H1 (cell line): Measurements from ENCODE around the gene CCDC169. TPM values are rescaled to one million over a fixed set of nuclear protein-coding genes. Genes with fewer than 3 reads are reported as not detected.

Experiments
- CBX8 ChIP-seq: fragments of 300-800, 300-1000 bp; sonication (generic); IDR thresholded peaks from 2 replicates; pipeline ENCODE4 v1.7.1; 2016; ENCODE audit warnings: low read depth, low read length, borderline replicate concordance
- CTCF ChIP-seq, 3 experiments: IDR thresholded peaks; 1 replicate in 2 of 3; 2 replicates in 1 of 3; pipeline versions ENCODE4 v1.5.1 to v1.6.1; 2011; ENCODE audit warnings: low read length in 3 of 3, mild to moderate bottlenecking in 3 of 3, inconsistent platforms in 2 of 3, low read depth in 1 of 3, moderate library complexity in 1 of 3; ENCODE audit not compliant: insufficient read depth in 1 of 3; ENCODE audit errors: control extremely low read depth in 1 of 3
- POLR2A ChIP-seq, 2 experiments: IDR thresholded peaks; 1 replicate in 1 of 2; 2 replicates in 1 of 2; pipeline ENCODE4 v1.6.1; 2011; ENCODE audit warnings: low read depth in 2 of 2, low read length in 2 of 2, mild to moderate bottlenecking in 2 of 2; ENCODE audit errors: control extremely low read depth in 1 of 2
- TAF7 ChIP-seq: optimal IDR thresholded peaks from 2 replicates; pipeline ENCODE3; 2011; ENCODE audit warnings: low read depth, mild to moderate bottlenecking, inconsistent platforms, low read length, moderate library complexity, borderline replicate concordance
- polyA plus RNA-seq, 7 experiments: library from polyadenylated mRNA; depleted of rRNA in 3 of 7; stranded (reverse) in 5 of 7; unstranded in 2 of 7; fragments of >200 nt in 5 of 7; fragments of 200-250 nt in 2 of 7; gene quantifications; 1 replicate in 5 of 7; 2 replicates in 1 of 7; 4 replicates in 1 of 7; pipeline versions ENCODE4 v1.2.1 to v1.2.3, GENCODE V29; 2011 to 2013; ENCODE audit warnings: missing spikeins in 2 of 7, mixed read lengths in 2 of 7
- total RNA-seq: library from RNA; stranded (reverse); fragmentation: NEBNext Ultra II Directional; extraction: Animal tissue kit (Norgen Biotek cat#: 25700); gene quantifications from 2 replicates; pipeline ENCODE4 v1.2.1, GENCODE V29; 2021

The CCDC169 gene
- total and polyA plus RNA-seq, 2 of the 8 experiments (the other 6 are each of a cell fraction or from before 2014, with no cell fraction given): 7.2 to 44.0 TPM

DNA sequence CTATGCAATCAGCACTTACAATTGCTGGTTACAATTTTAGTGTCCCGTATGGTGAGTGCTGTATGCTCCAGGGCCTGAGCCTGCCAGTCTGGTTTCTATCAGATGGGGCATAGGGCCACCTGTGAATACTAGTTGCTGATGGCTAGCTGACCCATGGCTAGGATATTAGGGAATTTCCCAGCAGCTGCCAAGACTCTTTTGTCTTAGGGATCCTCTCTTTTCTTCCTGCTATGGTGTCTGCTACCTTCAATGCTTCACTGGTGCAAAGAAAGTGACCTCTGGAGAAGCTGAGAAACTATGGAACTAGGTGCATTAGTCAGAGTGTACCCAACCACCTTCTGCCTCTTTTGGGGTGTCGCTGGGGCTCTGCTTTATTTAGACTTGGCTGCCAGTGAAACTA is 11.6 kb downstream of the CCDC169 start (continued):
- TF ChIP-seq CBX8: no peak
- TF ChIP-seq CTCF (IDR thresholded peaks at IDR 0.05; ENCODE audit: control extremely low read depth in 1 of 3, insufficient read depth in 1 of 3, low read depth in 1 of 3, low read length in 3 of 3): no peak
- TF ChIP-seq POLR2A (IDR thresholded peaks at IDR 0.05; ENCODE audit: control extremely low read depth in 1 of 2, low read depth in 2 of 2, low read length in 2 of 2): no peak
- TF ChIP-seq TAF7: no peak
